NB4 (cell line): Measurements from ENCODE around the gene SAP30L.
A peak's percentile ranks its signal among the peaks of the same experiment; 100 is the strongest.

Experiments
- CTCF ChIP-seq: IDR thresholded peaks from one replicate; pipeline ENCODE4 v1.5.1; 2012; ENCODE audit warnings: low read depth, low read length
- MYC ChIP-seq: IDR thresholded peaks from 2 replicates; pipeline ENCODE4 v1.6.1; 2011; ENCODE audit warnings: low read depth, low read length
- POLR2A ChIP-seq: IDR thresholded peaks from 2 replicates; pipeline ENCODE4 v1.6.1; 2011; ENCODE audit warnings: mild to moderate bottlenecking; ENCODE audit not compliant: insufficient read length; ENCODE audit errors: extremely low read depth
- TF ChIP-seq, protein P1 (sequence below): IDR thresholded peaks from 2 replicates; pipeline ENCODE4 v1.6.1; 2011; ENCODE audit warnings: low read depth, low read length

- TF ChIP-seq, protein P1, sequence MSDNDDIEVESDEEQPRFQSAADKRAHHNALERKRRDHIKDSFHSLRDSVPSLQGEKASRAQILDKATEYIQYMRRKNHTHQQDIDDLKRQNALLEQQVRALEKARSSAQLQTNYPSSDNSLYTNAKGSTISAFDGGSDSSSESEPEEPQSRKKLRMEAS, result no peak
- no peak for TF ChIP-seq POLR2A
- peak; percentile 66 for TF ChIP-seq CTCF
- no peak for TF ChIP-seq MYC
Measured at GRCh38 chr5:154421868-154422267, 23.9 kb upstream of the SAP30L start.
